ENCODE results near the gene GSDMA. TPM values are rescaled to one million over a fixed set of nuclear protein-coding genes. Genes with fewer than 3 reads are reported as not detected.
A peak's percentile ranks its signal among the peaks of the same experiment; 100 is the strongest.

GSDMA gene
- total and polyA plus RNA-seq, 9 of the 15 experiments (the other 6 are each of a cell fraction or from before 2014, with no cell fraction given): 0.04 to 0.13 (median 0.07) TPM; not detected in 2

DNA sequence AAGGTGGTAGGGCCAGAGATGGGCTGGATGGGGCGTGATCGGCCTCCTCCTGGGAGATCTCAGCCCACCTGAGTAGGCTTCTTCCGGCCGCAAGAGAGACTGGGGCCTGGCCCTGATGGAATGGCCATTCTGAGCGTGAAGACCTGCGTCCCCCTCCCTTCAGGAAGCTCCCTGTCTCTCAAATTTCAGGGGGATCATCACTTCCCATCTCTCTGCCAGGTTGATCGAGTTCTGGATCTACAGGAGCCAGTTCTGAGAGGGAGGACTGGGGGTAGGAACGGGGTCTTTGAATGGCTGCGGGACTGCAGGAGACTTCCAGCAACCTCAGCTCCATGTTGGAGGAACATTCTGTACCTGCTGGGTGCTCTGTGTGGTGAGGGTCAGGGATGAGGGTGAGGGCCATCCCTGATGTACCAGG lies 9.3 kb upstream of the GSDMA start (continued):
- TF ChIP-seq, protein P1, sequence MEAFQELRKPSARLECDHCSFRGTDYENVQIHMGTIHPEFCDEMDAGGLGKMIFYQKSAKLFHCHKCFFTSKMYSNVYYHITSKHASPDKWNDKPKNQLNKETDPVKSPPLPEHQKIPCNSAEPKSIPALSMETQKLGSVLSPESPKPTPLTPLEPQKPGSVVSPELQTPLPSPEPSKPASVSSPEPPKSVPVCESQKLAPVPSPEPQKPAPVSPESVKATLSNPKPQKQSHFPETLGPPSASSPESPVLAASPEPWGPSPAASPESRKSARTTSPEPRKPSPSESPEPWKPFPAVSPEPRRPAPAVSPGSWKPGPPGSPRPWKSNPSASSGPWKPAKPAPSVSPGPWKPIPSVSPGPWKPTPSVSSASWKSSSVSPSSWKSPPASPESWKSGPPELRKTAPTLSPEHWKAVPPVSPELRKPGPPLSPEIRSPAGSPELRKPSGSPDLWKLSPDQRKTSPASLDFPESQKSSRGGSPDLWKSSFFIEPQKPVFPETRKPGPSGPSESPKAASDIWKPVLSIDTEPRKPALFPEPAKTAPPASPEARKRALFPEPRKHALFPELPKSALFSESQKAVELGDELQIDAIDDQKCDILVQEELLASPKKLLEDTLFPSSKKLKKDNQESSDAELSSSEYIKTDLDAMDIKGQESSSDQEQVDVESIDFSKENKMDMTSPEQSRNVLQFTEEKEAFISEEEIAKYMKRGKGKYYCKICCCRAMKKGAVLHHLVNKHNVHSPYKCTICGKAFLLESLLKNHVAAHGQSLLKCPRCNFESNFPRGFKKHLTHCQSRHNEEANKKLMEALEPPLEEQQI (IDR thresholded peaks at IDR 0.05): no peak
- TF ChIP-seq EZH2 (IDR thresholded peaks at IDR 0.05; ENCODE audit: borderline replicate concordance, low read depth, low read length) (no peak), MIER1 (IDR thresholded peaks at IDR 0.05; ENCODE audit: low read depth) (no peak), YY1 (IDR thresholded peaks at IDR 0.05; ENCODE audit: borderline replicate concordance in 1 of 3, control insufficient read depth in 1 of 3, extremely low read depth in 1 of 3, insufficient read depth in 3 of 3, insufficient read length in 1 of 3, insufficient replicate concordance in 2 of 3, low read depth in 1 of 3, low read length in 2 of 3) (peak in 1 of 3 experiments; percentile 70), FOXA1 (IDR thresholded peaks at IDR 0.05; ENCODE audit: borderline replicate concordance) (no peak), KDM5B (IDR thresholded peaks at IDR 0.05; ENCODE audit: insufficient replicate concordance, low read depth, low read length) (peak; percentile 30), SMARCC2 (IDR thresholded peaks at IDR 0.05; ENCODE audit: low read depth) (no peak), ADNP (tag; IDR thresholded peaks at IDR 0.05) (no peak), ETV1 (tag; conservative IDR thresholded peaks at IDR 0.05; ENCODE audit: low read depth) (0 out of 2 replicates have a peak, but pooled peaks have one; percentile 1), DPF2 (IDR thresholded peaks at IDR 0.05) (peak; percentile 35; the same call in 1 of the 2 replicates), CTBP1 (IDR thresholded peaks at IDR 0.05; ENCODE audit: borderline replicate concordance) (peak; percentile 45; the same call in 1 of the 2 replicates), ATF7 (IDR thresholded peaks at IDR 0.05) (no peak), ZNF583 (CRISPR knock-in tag; IDR thresholded peaks at IDR 0.05) (no peak), MECOM (CRISPR knock-in tag; IDR thresholded peaks at IDR 0.05) (no peak), HIVEP1 (CRISPR knock-in tag; IDR thresholded peaks at IDR 0.05) (no peak), MBD2 (IDR thresholded peaks at IDR 0.05; ENCODE audit: borderline replicate concordance, low read depth) (no peak; the same call in 1 of the 2 replicates), SIX5 (IDR thresholded peaks at IDR 0.05; ENCODE audit: borderline replicate concordance in 1 of 2, insufficient read depth in 1 of 2, low read depth in 1 of 2, low read length in 2 of 2) (no peak), TAL1 (IDR thresholded peaks at IDR 0.05) (no peak)
- TF ChIP-seq, protein P2, sequence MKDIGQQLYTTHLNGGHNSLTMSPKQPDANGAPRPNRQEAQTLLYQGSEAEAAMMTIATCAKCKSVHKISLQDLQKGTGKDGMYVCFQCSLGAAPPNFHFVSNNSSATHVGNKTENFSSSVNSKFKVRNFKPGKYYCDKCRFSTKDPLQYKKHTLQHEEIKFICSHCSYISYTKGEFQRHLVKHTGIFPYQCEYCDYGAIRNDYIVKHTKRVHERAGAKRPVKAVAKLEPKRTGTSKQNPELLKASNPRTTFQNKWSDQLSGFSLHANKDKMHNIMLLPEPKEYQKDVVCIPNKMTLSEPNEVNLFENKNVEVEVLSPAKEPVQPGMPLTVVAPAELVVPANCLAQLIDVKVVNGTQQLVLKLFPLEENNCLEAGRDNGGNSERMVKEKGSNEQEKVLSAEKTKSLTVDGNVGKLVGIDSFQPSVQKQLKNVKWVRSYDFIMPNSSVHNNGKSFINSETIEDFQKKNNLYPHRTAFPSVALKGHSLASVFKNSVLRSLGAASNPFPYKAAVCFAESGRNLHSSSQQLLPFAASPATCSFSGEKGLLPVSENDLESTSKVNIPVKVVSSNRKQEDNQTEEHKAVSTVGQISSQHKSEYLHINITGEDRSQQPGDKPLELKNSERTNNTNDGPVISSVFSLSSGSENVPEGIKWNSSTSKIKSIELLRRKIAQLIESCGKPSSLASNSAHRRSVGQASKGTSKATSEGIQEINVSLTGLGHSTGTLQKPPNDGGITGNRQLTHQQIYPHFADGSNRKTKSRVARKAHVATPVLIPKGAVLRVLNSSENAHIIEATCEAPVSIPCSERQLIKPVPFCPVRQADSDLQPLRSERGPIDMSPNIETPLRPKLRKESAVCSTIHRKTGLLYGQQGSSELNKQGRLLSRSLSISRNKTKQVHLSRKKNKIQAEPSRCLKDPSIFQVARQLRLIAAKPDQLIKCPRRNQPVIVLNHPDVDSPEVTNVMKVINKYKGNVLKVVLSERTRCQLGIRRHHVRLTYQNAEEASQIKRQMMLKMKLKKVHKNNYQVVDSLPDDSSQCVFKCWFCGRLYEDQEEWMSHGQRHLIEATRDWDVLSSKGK (CRISPR knock-in tag; IDR thresholded peaks at IDR 0.05): no peak
- TF ChIP-seq, protein P3, sequence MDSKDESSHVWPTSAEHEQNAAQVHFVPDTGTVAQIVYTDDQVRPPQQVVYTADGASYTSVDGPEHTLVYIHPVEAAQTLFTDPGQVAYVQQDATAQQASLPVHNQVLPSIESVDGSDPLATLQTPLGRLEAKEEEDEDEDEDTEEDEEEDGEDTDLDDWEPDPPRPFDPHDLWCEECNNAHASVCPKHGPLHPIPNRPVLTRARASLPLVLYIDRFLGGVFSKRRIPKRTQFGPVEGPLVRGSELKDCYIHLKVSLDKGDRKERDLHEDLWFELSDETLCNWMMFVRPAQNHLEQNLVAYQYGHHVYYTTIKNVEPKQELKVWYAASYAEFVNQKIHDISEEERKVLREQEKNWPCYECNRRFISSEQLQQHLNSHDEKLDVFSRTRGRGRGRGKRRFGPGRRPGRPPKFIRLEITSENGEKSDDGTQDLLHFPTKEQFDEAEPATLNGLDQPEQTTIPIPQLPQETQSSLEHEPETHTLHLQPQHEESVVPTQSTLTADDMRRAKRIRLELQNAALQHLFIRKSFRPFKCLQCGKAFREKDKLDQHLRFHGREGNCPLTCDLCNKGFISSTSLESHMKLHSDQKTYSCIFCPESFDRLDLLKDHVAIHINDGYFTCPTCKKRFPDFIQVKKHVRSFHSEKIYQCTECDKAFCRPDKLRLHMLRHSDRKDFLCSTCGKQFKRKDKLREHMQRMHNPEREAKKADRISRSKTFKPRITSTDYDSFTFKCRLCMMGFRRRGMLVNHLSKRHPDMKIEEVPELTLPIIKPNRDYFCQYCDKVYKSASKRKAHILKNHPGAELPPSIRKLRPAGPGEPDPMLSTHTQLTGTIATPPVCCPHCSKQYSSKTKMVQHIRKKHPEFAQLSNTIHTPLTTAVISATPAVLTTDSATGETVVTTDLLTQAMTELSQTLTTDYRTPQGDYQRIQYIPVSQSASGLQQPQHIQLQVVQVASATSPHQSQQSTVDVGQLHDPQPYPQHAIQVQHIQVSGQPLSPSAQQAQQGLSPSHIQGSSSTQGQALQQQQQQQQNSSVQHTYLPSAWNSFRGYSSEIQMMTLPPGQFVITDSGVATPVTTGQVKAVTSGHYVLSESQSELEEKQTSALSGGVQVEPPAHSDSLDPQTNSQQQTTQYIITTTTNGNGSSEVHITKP (IDR thresholded peaks at IDR 0.05; ENCODE audit: partially characterized antibody): no peak

Data from K562 (cell line).